GM19240 (cell line): ENCODE measurements around the gene PAK1.

Experiments used
- DNase-seq: peaks from one replicate; pipeline ENCODE4 v3.0.0; 2011; ENCODE audit warnings: low spot score; ENCODE audit not compliant: insufficient read length

Gene PAK1

DNA sequence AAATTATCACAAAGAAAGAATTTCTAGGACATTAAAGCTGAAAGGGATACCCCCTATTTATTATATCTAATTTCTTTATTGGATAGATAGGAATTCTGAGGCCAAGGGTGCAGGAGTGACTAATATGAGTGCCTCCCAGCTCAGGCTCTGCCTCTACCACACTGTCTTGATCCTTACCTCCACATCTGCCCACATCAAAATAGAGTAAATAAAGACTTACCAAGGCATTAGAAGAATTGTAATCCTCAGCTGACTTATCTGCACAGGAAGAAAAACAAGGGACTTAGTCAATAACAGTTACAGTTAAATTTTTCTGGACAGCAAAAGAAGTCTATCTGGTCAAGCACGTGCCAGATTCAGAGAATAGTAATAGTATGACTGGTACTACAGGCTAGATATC, 99.8 kb downstream of the PAK1 start:
- DNase-seq, result no peak

DNA sequence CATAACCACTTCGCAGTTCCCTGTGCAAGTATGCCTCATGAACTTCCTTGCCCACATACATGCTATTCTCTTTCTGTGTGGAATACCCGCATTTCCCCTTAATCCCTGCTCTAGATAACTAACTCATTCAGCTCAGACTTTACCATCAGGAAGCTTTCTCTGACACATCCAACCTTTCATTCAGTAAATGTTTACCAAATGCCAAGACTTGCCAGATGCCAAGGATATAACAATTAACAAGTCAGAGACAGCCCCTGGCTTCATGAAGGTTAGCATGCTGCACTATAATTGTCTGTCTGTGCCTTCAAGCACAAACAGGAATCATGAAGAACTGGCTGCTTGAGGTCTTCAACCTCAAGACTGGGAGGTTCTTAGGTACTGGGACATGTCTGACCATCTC, 101.2 kb downstream of the PAK1 start:
- no peak for DNase-seq

DNA sequence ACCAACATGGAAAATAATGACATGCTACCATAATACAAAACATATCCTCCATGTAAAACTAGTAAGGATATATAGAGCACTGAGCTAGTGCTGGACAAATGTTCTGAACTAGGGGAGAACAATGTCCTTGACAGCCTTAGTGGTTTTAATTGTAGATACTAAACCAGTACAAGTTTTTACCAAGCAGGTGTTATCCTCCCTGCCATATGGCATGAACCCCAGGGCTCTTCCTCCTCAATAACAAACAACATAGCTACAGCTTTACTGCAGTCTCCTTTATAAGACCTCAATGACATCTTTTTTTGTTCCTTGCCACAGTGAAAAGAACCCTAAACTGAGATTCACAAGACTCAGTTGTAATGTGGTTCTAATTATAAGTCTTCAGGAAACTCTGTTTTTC, 102.2 kb downstream of the PAK1 start:
- DNase-seq, result no peak

DNA sequence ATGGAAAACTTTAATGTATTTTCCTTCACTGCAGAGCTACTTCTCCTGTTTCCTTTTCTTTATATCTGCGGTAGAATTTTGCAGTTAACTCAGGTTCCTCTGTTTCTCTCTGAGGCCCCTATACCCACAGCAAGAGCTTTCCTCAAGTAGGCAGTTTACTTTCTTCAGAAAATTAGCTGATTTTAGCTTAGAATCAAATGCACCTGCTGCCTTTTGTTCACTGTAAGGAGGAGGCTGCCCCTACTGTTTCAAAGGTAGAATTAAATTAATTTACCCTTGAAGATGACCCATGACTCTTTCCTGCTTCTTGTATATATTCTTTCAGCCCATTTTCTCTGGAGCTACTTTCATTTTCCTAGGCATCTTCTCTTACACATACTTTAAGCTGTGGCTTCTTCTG, 103.7 kb downstream of the PAK1 start:
- DNase-seq, result no peak

DNA sequence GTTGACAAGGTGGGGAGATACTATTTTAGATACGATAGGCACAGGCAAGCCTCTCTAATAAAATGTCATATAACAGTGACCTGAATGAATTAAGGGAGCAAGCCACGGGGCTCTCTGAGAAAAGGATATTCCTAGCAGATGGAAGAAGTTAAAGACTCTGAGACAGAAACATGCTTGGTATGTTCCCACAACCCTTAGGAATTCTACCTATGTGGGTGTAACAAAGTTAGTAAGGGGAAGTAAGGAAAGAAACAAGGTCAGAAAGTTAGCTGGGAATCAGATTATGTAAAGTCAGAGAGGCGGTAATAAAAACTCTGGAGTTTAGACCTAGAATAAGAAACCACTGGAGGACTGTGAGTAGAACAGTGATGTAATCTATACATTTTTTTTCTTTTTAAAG, 112.7 kb downstream of the PAK1 start:
- no peak for DNase-seq

DNA sequence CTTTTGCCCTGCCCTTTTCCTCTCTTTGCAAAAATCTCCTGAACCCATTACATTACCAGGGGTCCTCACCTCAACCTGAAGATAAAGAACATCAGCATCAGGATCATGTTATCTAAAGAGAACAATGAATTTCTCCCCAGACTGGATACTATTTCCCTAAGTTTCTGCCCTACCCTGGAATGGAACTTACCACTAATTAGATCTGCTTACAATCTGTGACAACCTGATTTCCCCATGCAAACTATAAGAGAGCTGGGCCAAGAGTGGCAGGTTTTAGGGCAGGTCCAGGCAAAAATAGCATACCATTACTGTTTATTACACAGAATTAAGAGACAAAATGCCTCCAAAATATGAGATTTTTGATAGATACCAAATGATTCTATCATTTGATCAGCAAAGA, 114.4 kb downstream of the PAK1 start:
- DNase-seq, result no peak

DNA sequence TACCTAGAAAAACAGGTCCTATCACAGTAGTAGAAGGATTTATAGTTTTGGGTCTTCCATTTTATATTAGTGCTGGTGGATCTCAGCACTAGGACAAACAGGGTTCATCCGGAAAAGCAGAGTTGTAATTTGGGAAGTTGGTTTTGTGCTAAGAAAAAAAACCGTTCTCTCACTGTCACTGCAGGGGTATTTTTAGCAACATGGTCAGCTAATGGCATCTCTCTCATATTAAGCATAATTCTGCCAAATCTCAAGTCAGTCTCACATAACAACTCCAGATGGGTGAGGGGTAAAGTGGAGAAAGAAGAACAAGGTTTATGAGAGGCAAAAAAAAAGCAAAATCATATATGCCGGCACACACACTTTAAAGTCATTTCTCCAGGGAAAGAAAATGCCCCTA, 120.8 kb downstream of the PAK1 start:
- DNase-seq, result no peak

DNA sequence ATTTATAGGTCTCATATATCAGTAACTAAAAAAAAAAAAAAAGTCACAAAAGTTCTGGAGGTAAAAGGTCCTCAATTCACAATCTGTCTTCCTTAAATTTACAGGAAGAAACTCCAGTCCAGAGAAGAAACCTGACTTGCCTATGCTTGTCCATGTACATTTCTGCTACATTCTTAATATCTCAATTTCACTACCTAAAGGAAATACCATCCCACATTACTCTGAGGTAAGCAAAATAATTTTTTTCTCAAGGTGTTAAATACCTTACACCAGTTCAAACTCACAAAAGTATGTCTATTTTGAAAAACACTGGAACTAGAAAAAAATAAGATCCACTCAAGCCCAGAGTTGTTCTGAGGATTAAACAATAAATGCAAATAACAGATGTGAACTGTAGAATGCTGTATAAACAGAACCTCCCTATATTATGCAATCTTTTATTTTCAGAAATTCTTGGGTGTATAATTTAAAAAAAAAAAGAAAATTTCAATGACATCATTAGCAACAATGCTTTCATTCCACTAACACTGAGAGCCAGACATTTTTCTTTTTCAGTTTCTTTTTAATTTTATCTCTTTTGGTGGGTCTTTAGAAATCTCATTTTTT, 122.5 kb downstream of the PAK1 start:
- no peak for DNase-seq

DNA sequence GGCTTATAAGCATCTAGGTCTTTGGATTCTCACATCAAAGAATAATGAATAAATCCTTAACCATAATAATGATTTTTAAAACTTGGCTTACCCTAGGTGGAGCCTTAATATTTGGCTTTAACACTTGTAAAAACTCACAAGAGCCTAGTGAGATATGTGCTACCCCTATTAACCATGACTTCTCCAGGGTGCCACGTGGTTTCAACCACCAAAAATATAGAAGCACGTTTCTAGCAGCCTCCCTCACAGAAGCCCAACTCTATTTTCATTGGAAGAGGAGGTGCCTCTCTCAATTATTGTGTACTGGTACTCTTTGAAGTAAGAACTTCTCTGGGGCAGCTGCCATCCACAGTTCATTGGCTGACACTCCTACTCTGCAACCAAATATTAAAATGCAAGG, 125.9 kb downstream of the PAK1 start:
- DNase-seq, result no peak

DNA sequence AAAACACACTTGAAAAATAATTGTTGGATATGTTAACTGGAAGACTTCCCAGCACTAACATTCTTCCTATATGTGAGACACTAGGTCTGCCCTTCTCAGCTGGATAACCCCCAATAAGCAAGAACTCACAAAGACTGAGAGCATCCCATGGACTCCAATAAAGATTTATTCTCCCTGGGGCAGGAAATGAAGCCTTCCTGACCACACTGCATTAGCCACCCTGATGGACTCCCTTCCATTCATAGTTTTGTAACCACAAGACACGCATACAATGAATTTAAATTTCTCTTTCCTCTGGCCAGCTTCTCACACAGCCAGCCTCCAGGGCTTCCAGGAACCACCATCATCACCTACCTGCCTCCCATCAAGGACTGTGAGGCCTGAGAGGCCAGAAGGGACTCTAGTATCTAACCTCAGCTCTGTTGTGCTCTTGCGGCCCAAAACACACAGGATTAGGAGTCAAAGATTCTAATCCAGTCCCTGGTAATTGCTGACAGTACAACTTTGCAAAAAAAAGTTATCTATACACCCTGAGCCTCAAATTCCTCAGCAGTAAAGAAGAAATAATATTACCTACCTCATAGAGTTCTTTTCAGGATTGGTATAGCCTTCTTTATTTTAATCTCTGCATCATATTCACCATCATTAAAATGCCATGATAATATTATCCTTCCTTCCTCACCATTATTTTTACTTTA, 126.8 kb downstream of the PAK1 start:
- DNase-seq, result no peak

DNA sequence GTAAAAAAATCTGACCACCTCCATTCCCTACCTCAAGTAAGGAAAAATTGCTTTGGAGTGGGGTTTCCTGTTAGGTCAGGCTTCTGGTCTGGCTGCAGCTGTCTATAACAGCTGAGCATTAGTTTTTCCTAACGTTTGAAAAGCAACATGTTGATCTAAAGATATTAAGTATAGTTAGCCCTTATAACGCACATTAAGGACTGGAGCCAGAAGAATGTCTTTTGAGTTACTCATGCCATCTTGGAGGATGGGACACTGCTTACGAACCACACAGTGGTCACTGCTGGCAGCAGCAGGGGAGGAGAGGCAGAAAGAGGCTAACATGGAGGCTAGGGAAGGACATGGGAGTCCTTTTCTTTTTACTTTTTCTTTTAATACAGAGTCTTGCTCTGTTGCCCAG, 128.3 kb downstream of the PAK1 start:
- DNase-seq, result no peak

DNA sequence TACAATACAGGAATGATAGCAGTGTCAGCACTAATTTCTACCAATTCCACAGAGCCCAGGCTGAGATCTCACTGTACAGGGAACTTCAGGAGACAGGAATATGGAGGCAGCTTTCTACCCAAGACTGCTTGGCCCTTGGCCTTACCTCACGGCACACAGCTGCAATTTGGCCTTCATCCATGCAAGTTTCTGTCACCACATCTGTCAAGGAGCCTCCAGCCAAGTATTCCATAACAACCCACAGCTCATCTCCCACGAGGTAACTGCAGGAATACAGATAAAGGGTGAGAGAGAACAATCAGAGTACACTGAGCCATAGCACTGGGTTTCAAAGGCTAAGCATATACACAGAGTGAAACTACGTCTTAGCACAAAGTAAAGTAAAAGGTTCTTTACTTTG, 133.4 kb downstream of the PAK1 start:
- no peak for DNase-seq

DNA sequence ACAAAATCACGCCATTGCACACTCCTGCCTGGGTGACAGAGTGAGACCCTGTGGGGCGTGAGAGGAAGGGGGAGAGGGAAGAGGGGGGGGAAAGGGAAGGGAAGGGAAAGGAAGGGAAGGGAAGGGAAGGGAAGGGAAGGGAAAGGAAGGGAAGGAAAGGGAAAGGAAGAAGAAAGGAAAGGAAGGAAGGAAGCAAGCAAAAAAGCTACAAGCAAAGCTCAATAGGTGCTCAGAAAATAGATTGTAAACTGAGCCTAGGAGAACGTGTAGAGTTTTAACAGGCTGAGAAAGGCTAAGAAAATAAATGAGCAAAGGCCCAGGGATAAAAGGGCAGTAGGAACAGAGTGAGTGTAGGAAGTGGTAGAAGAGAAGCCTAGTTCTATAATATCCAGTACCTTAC, 141.6 kb downstream of the PAK1 start:
- no peak for DNase-seq

DNA sequence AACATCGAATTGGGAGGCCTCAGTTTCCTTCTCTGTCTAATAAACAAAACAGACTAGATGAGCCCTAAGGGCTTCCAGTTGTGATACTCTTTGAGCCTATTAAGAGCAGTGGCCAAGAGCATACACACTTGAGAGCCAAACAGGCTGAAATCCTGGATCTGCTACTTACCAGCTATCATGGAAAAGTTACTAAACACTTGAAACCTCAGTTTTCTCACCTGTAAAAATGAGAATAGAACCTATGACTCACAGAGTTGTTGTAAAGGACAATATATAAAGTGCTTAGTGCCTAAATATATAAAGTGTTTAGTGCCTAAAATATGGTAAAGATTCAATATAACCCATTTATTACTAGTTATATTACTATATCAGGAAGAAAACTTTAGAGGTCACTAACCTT, 148.7 kb downstream of the PAK1 start:
- DNase-seq, result no peak

DNA sequence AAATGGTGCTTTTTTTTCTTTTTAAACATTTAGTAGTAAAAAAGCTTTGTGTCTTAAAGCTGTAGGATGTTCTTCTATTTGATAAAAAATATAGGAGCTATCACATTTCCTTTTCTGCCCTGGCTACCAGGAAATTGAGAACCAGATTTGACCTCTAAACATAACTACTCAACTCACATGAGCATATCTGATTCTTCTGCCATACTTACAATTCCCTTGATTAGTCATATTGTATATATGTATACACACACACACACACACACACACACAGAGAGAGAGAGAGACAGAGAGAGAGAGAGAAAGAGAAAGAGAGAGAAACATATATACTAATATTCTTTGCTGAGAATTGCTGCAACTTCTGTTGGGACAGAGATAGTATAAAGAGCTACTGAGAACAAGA, 149.4 kb downstream of the PAK1 start:
- no peak for DNase-seq

DNA sequence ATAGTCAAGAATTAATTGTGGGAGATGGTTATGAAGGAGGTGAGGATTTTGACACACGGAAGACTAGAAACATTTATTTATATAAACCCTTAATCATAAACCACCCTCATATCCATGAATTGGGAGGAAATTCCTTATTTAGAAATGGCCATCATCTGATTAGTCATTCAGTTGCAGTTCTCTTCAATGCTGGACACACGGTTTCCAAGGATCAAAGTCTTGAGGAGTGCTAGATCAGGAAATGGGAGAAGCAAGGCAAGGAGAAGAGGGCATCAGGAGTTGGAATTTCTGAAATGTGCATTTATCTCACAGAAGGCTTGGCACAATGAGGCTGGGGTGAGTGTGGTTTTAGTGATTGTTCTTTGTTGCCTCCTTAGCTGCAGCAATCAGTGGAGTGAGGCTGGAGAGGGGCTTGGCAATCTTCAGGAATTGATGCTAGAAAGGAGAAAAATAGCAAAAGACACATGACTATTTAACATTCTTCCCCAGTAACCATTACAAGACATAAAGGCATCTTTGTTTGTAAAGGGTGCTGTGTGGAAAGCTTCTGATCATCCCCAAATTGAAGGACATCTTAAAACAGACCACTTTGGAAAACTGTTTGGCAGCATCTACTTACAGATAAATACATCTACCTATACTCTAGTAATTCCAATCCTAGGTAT, 150.8 kb downstream of the PAK1 start:
- no peak for DNase-seq

DNA sequence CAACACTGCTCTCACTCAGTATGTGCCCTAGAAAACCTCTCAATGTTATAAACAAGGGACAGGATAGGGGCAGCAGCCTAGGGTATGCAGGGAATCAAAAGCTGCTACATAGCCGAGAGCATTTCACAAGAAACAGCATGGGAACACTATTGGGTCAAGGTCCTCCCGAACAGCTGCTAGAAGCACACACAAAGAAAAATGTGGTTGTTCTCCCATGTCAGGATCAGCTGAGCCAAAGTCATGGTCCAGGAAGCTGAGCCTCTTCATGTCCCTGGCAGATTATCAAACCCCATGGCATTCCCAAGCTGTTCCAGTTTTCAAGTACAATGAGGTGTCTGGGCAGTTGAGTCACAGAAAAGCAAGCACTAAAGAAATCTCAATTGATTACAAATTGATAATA, 151.4 kb downstream of the PAK1 start:
- no peak for DNase-seq

DNA sequence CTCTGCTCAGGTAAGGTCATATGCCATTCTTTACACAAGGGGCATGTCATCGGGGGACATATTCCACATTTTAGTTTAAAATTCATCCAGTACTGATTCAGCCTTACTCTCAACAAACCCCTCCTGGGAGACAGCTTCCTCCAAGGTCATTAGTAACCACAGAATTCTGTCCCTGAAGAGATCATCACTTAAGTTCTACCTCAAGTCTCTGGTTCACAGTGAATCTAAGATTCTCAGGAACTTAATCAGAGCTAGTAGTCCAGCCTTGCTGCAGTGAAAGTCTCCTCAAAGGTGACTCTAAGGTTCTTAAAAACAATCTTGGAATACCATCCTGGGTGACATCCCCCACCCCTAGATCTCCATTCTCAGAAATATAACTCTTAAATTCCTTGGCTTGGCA, 153.5 kb downstream of the PAK1 start:
- DNase-seq, result no peak

DNA sequence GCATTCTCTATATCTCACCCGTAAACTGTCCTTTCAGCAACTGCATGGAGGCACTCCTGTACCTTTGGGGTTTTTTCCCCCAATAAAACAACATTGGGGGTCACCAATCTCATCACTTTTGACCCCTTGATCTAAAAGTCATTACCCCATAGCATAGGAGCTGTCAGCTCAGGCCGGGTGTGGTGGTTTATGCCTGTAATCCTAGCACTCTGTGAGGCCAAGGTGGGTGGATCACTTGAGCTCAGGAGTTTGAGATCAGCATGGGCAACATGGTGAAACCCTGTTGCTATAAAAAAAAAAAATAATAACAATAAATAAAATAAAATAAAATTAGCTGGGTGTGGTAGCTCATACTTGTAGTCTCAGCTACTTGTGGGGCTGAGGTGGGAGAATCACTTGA, 155.3 kb downstream of the PAK1 start:
- no peak for DNase-seq

DNA sequence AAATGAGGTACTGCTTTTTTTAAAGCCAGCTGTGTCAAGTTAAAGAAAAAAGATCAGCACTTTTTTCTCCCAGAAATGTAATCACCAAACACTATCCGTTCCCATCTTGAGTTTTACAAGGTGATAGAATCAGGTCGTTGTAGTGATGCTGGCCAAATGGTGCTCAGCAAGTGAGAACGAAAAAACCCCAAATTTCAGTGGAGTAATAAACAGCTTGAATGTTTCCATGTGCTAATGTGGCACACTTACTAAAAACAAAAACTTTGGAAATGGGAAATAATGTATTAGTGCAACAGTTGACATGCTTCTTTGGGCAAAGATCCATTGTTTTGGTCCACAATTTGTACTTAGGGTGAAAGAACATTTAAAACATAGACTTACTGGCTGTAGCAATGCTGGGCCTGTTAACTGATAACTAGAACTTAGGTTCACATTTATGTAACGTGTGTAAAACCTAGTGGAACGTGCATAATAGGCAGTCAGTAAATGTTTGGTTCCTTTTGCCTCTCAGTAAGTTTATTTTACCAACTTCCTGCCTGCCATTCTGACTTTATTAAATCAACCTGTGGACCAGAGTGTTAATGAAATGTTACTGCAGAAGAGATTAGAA, 157.1 kb downstream of the PAK1 start:
- no peak for DNase-seq

DNA sequence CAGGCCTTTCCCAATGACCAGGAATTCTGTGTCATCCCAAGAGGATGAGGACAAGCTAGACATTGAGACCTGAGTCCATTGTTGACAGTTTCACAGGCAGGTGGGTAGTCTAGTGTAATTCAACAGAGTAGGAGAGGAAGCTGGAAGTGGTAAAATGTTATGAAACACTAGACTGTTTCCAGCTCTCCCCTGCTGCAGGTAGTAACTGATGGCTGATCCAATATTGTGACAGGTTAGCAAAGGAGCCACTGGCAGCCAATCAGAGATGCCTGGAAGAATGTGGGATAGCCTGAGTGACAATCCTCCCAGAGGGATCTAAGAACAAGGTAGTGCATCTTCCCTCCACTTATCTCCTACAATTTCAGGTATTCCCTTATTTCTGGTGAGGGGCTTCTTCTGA, 161.8 kb downstream of the PAK1 start:
- DNase-seq, result no peak

DNA sequence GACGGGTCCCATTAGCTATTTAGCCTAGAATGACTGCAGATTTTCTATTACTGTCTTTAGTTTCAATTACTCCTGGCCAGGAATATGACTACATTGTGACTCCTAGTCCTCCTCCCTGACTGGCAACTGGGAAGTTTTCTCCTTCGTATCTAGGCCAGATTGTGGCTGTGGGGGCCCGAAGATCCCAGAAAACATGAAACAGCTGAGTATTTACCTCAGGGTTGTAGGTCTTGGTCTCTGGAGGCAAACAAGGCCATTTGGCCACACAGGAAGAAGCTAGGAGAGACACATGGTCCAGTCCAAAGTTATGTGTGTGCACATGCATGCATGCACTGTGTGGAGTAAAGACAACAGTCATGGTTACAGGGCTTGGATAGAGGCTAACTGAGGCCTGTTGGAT, 162.2 kb downstream of the PAK1 start:
- no peak for DNase-seq

DNA sequence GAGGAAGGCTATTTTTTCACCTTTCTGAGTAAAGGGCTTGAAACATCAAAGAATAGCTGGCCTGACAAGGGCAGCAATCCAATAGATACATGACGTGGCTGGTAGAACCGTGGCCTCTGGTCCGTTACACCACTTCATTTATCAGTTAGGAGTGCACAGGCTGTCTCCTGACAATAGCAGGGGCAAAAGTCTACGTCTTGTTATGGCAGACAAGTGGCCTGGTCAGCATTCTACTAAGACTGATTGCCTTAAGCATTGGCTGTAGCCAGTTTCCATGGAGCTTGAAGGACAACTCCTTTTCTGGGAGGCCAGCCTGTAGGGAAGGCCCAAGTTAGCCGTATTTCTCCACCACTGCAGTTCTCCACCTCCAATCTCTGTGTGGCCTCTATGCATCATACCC, 163.2 kb downstream of the PAK1 start:
- no peak for DNase-seq
